ENCODE measurements around the gene RPS18. TPM values are rescaled to one million over a fixed set of nuclear protein-coding genes. Genes with fewer than 3 reads are reported as not detected.

Gene RPS18
- total and polyA plus RNA-seq, 2 donors (not counting 1 experiment from before 2014, with no cell fraction given): 4,034 to 4,995 TPM

GRCh38 chr6:33278392-33278741 is 6.5 kb downstream of the RPS18 start:
- Histone ChIP-seq H4K20me1 (ENCODE audit: control insufficient read depth, extremely low read depth, insufficient read depth, low read length) (no peaks in the 10 kb centered on the region), H3K9me3 (ENCODE audit: control insufficient read depth, insufficient read depth, low read depth, low read length) (no peaks in the 10 kb centered on the region), H3K4me2 (ENCODE audit: extremely low read depth, insufficient read depth, low read length) (no peak overlapping the region), H3K79me2 (ENCODE audit: control insufficient read depth, insufficient read depth, low read length) (peaks cover 26% of the 10 kb centered on the region), H3K27me3 (ENCODE audit: control insufficient read depth, insufficient read depth, low read length) (no peaks in the 10 kb centered on the region), H3K4me3 (replicated peaks in 1 of 4; ENCODE audit: control extremely low read depth in 1 of 4, insufficient read depth in 1 of 4, low read depth in 3 of 4, low read length in 4 of 4) (no peak overlapping the region), H3K9ac (ENCODE audit: insufficient read depth, low read length) (no peak overlapping the region), H3K27ac (ENCODE audit: insufficient read depth, low read length) (no peak overlapping the region), H2AFZ (ENCODE audit: low read length) (no peak overlapping the region), H3K36me3 (ENCODE audit: control insufficient read depth, insufficient read depth, low read length) (peaks cover 34% of the 10 kb centered on the region), H3K4me1 (ENCODE audit: control insufficient read depth, extremely low read depth, insufficient read depth, low read length) (peaks cover 17% of the 10 kb centered on the region)
- TF ChIP-seq EZH2 (IDR thresholded peaks at IDR 0.05; ENCODE audit: low read length, missing control alignments) (no peak), CTCF (conservative IDR thresholded peaks at IDR 0.05 in 1 of 2, IDR thresholded peaks at IDR 0.05 in 1 of 2; ENCODE audit: low read depth in 1 of 2, low read length in 2 of 2) (no peak)
- no peak for DNase-seq (ENCODE audit: low read depth in 2 of 2)

GRCh38 chr6:33278810-33279209 is 6.9 kb downstream of the RPS18 start:
- Histone ChIP-seq H3K4me2 (ENCODE audit: extremely low read depth, insufficient read depth, low read length) (no peak overlapping the region), H3K9me3 (ENCODE audit: control insufficient read depth, insufficient read depth, low read depth, low read length) (no peaks in the 10 kb centered on the region), H3K79me2 (ENCODE audit: control insufficient read depth, insufficient read depth, low read length) (peaks cover 22% of the 10 kb centered on the region), H3K9ac (ENCODE audit: insufficient read depth, low read length) (no peak overlapping the region), H3K27ac (ENCODE audit: insufficient read depth, low read length) (no peak overlapping the region), H3K36me3 (ENCODE audit: control insufficient read depth, insufficient read depth, low read length) (peaks cover 34% of the 10 kb centered on the region), H3K4me3 (replicated peaks in 1 of 4; ENCODE audit: control extremely low read depth in 1 of 4, insufficient read depth in 1 of 4, low read depth in 3 of 4, low read length in 4 of 4) (no peak overlapping the region), H3K27me3 (ENCODE audit: control insufficient read depth, insufficient read depth, low read length) (no peaks in the 10 kb centered on the region), H3K4me1 (ENCODE audit: control insufficient read depth, extremely low read depth, insufficient read depth, low read length) (peaks cover 14% of the 10 kb centered on the region), H2AFZ (ENCODE audit: low read length) (no peak overlapping the region), H4K20me1 (ENCODE audit: control insufficient read depth, extremely low read depth, insufficient read depth, low read length) (no peaks in the 10 kb centered on the region)
- no peak for TF ChIP-seq CTCF (conservative IDR thresholded peaks at IDR 0.05 in 1 of 2, IDR thresholded peaks at IDR 0.05 in 1 of 2; ENCODE audit: low read depth in 1 of 2, low read length in 2 of 2)
- TF ChIP-seq EZH2 (IDR thresholded peaks at IDR 0.05; ENCODE audit: low read length, missing control alignments): no peak
- no peak for DNase-seq (ENCODE audit: low read depth in 2 of 2)

DNA sequence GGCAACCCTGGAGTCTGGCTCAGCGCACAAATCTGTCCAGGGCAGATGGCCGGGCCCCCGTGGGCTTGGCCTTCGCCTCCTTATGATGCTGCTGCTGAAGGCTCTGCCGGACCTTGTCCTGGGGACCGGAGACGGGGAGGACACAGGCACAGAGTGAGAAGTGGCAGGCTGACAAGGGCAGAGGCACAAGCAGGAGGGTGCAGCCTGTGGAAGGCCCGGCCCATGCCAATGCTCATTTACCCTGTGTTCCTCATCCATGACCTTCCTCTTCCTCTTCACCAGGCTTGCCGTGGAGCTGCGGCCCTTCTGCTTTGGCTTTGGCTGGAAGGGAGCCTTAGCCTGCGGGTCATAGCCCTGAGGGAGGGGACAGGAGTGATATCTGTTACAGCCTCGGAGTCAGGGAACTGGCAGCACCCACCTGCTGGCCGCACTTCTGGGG is 7.4 kb downstream of the RPS18 start:
- no peak overlapping the region for H3K4me3 ChIP-seq (replicated peaks in 1 of 4; ENCODE audit: control extremely low read depth in 1 of 4, insufficient read depth in 1 of 4, low read depth in 3 of 4, low read length in 4 of 4)

More for the DNA sequence above, 7.4 kb downstream of the RPS18 start:
- Histone ChIP-seq H3K79me2 (ENCODE audit: control insufficient read depth, insufficient read depth, low read length) (peaks cover 17% of the 10 kb centered on the region), H3K4me1 (ENCODE audit: control insufficient read depth, extremely low read depth, insufficient read depth, low read length) (peaks cover 12% of the 10 kb centered on the region), H4K20me1 (ENCODE audit: control insufficient read depth, extremely low read depth, insufficient read depth, low read length) (no peaks in the 10 kb centered on the region), H3K9me3 (ENCODE audit: control insufficient read depth, insufficient read depth, low read depth, low read length) (no peaks in the 10 kb centered on the region), H3K9ac (ENCODE audit: insufficient read depth, low read length) (no peak overlapping the region), H2AFZ (ENCODE audit: low read length) (no peak overlapping the region), H3K27ac (ENCODE audit: insufficient read depth, low read length) (no peak overlapping the region), H3K27me3 (ENCODE audit: control insufficient read depth, insufficient read depth, low read length) (no peaks in the 10 kb centered on the region), H3K4me2 (ENCODE audit: extremely low read depth, insufficient read depth, low read length) (no peak overlapping the region), H3K36me3 (ENCODE audit: control insufficient read depth, insufficient read depth, low read length) (peaks cover 31% of the 10 kb centered on the region)
- no peak for TF ChIP-seq CTCF (conservative IDR thresholded peaks at IDR 0.05 in 1 of 2, IDR thresholded peaks at IDR 0.05 in 1 of 2; ENCODE audit: low read depth in 1 of 2, low read length in 2 of 2)
- TF ChIP-seq EZH2 (IDR thresholded peaks at IDR 0.05; ENCODE audit: low read length, missing control alignments): no peak
- DNase-seq (ENCODE audit: low read depth in 2 of 2): no peak

All from fibroblast of lung (primary cell).